K562 (cell line): ENCODE measurements around the gene WHAMM. TPM values are rescaled to one million over a fixed set of nuclear protein-coding genes. Genes with fewer than 3 reads are reported as not detected.

ENCODE experiments used
- AFF1 ChIP-seq, 2 experiments: fragments of 450-650 bp; IDR thresholded peaks; 2 replicates each; pipeline ENCODE4 v1.6.1; 2018; ENCODE audit warnings: mild to moderate bottlenecking in 2 of 2, low read depth in 1 of 2; ENCODE audit not compliant: partially characterized antibody in 2 of 2
- CEBPG ChIP-seq, 3 experiments: fragments of 200-800 bp in 1 of 3; sonication (Bioruptor generic) in 1 of 3; sonication (generic) in 1 of 3; formaldehyde crosslinking in 1 of 3; IDR thresholded peaks in 2 of 3; conservative IDR thresholded peaks in 1 of 3; 2 replicates each; pipeline versions ENCODE4 v1.6.1 to v1.8.0; 2016 to 2022; ENCODE audit warnings: missing compliant biosample characterization in 2 of 3, missing genetic modification characterization in 2 of 3, mild to moderate bottlenecking in 1 of 3, missing genetic modification reagents in 1 of 3
- CHD1 ChIP-seq: fragments of 200-600 bp; sonication (generic); IDR thresholded peaks from one replicate; pipeline ENCODE4 v1.6.1; 2012; ENCODE audit warnings: mild to moderate bottlenecking, moderate library complexity, low read length, inconsistent platforms
- CREB1 ChIP-seq, 2 experiments: sonication (generic) in 1 of 2; formaldehyde crosslinking in 1 of 2; IDR thresholded peaks; 2 replicates each; pipeline versions ENCODE4 v1.6.1 to v1.8.0; 2012 to 2022; ENCODE audit warnings: inconsistent platforms in 1 of 2, mild to moderate bottlenecking in 1 of 2, missing genetic modification reagents in 1 of 2, moderate library complexity in 1 of 2
- E2F5 ChIP-seq: sonication (generic); formaldehyde crosslinking; IDR thresholded peaks from 2 replicates; pipeline ENCODE4 v1.8.0; 2022; ENCODE audit warnings: mild to moderate bottlenecking, missing genetic modification reagents
- FOXO4 ChIP-seq: fragments of 450-650 bp; formaldehyde crosslinking; IDR thresholded peaks from 2 replicates; pipeline ENCODE4 v1.4.0; 2020; ENCODE audit warnings: mild to moderate bottlenecking, moderate library complexity
- FUS ChIP-seq: fragments of 200-400 bp; formaldehyde crosslinking; optimal IDR thresholded peaks from 2 replicates; pipeline ENCODE3; 2017; ENCODE audit warnings: low read depth, low read length
- GATAD2B ChIP-seq: fragments of 450-650 bp; IDR thresholded peaks from 2 replicates; pipeline ENCODE4 v1.6.1; 2017; ENCODE audit warnings: mild to moderate bottlenecking, borderline replicate concordance
- HMGN3 ChIP-seq: IDR thresholded peaks from 2 replicates; pipeline ENCODE4 v1.6.1; 2011; ENCODE audit warnings: borderline replicate concordance, low read depth, mild to moderate bottlenecking, mixed read lengths, low read length; ENCODE audit not compliant: insufficient read length; ENCODE audit errors: extremely low read depth
- NONO ChIP-seq, 2 experiments: fragments of 200-400 bp in 1 of 2; fragments of 450-650 bp in 1 of 2; formaldehyde crosslinking in 1 of 2; IDR thresholded peaks; 2 replicates each; pipeline ENCODE4 v1.6.1; 2017; ENCODE audit warnings: low read depth in 2 of 2, mild to moderate bottlenecking in 2 of 2, moderate library complexity in 2 of 2, low read length in 1 of 2
- SIN3B ChIP-seq: fragments of 450-650 bp; IDR thresholded peaks from 2 replicates; pipeline ENCODE4 v1.6.1; 2017; ENCODE audit warnings: low read depth, mild to moderate bottlenecking, moderate library complexity
- UBTF ChIP-seq, 2 experiments: IDR thresholded peaks; 2 replicates each; pipeline ENCODE4 v1.6.1; 2012; ENCODE audit warnings: improper control_type of control experiment in 2 of 2, low read depth in 2 of 2, low read length in 2 of 2, borderline replicate concordance in 1 of 2
- ZBTB1 ChIP-seq: sonication (generic); formaldehyde crosslinking; IDR thresholded peaks from 2 replicates; pipeline ENCODE4 v1.8.1; 2023; ENCODE audit warnings: missing genetic modification reagents, low read depth, mild to moderate bottlenecking, borderline replicate concordance
- polyA plus RNA-seq, 8 experiments: library from polyadenylated mRNA; depleted of rRNA in 4 of 8; stranded (reverse) in 5 of 8; unstranded in 3 of 8; fragments of >200 nt; fragmentation: Nextera tagmentation in 2 of 8; fragmentation: Illumina TruSeq in 1 of 8; extraction: Ambion mirVana in 2 of 8; extraction: Trizol in 1 of 8; gene quantifications; 2 replicates each; pipeline versions ENCODE4 v1.2.1 to v1.2.3, GENCODE V29; 2011 to 2014; ENCODE audit warnings: inconsistent platforms in 1 of 8, missing spikeins in 1 of 8
- total RNA-seq, 7 experiments: library from RNA; depleted of rRNA in 6 of 7; stranded (reverse); fragments of >200 nt in 6 of 7; fragmentation: Illumina TruSeq in 2 of 7; extraction: Trizol in 2 of 7; gene quantifications; 2 replicates each; pipeline versions ENCODE4 v1.2.1 to v1.2.3, GENCODE V29; 2011 to 2021; ENCODE audit warnings: low replicate concordance in 1 of 7

The WHAMM gene
- total and polyA plus RNA-seq, 9 of the 15 experiments (the other 6 are each of a cell fraction or from before 2014, with no cell fraction given): 2.0 to 4.8 (median 3.6) TPM

GRCh38 chr15:82810061-82810889 lies 847 bp downstream of the WHAMM start (continued):
- TF ChIP-seq UBTF (IDR thresholded peaks at IDR 0.05; ENCODE audit: borderline replicate concordance in 1 of 2, low read depth in 2 of 2, low read length in 2 of 2): peak; percentile 81 to 88; a peak in 2 of 4 replicates
- no peak for TF ChIP-seq CEBPG (CRISPR knock-in tag; IDR thresholded peaks at IDR 0.05)
- TF ChIP-seq CEBPG (tag; conservative IDR thresholded peaks at IDR 0.05 in 1 of 2, IDR thresholded peaks at IDR 0.05 in 1 of 2): no peak
- TF ChIP-seq SIN3B: 0 out of 2 replicates have a peak, but pooled peaks have one; percentile 51
- peak; percentile 83; the same call in 1 of the 2 replicates for TF ChIP-seq GATAD2B
- TF ChIP-seq FUS: peak; percentile 14
- TF ChIP-seq CREB1 (IDR thresholded peaks at IDR 0.05): peak; percentile 55; the same call in 1 of the 2 replicates
- no peak for TF ChIP-seq CREB1 (CRISPR knock-in tag; IDR thresholded peaks at IDR 0.05)
- TF ChIP-seq AFF1 (IDR thresholded peaks at IDR 0.05; ENCODE audit: low read depth in 1 of 2, partially characterized antibody in 2 of 2): no peak
- peak; percentile 94 for TF ChIP-seq ZBTB1 (CRISPR knock-in tag)
- no peak for TF ChIP-seq FOXO4 (CRISPR knock-in tag)
- peak; percentile 2 for TF ChIP-seq HMGN3
- TF ChIP-seq NONO (IDR thresholded peaks at IDR 0.05; ENCODE audit: low read depth in 2 of 2, low read length in 1 of 2): peak; percentile 45 to 50; a peak in 2 of 4 replicates
- peak; percentile 46 for TF ChIP-seq CHD1
- 0 out of 2 replicates have a peak, but pooled peaks have one; percentile 18 for TF ChIP-seq E2F5 (CRISPR knock-in tag)
